GM19463 (cell line): ENCODE data around the gene RFT1.
"Not testable (repeated sequence)": the region's sequence is repeated elsewhere in the genome, so short reads cannot be mapped to it uniquely, and the experiment has no call there.

Source experiments
- ATAC-seq: cut with Tn5 transposase; IDR thresholded peaks from one replicate; pipeline ENCODE4 v1.9.1; 2021; ENCODE audit warnings: mild to moderate bottlenecking, moderate library complexity; ENCODE audit not compliant: unreplicated experiment

RFT1 gene

DNA sequence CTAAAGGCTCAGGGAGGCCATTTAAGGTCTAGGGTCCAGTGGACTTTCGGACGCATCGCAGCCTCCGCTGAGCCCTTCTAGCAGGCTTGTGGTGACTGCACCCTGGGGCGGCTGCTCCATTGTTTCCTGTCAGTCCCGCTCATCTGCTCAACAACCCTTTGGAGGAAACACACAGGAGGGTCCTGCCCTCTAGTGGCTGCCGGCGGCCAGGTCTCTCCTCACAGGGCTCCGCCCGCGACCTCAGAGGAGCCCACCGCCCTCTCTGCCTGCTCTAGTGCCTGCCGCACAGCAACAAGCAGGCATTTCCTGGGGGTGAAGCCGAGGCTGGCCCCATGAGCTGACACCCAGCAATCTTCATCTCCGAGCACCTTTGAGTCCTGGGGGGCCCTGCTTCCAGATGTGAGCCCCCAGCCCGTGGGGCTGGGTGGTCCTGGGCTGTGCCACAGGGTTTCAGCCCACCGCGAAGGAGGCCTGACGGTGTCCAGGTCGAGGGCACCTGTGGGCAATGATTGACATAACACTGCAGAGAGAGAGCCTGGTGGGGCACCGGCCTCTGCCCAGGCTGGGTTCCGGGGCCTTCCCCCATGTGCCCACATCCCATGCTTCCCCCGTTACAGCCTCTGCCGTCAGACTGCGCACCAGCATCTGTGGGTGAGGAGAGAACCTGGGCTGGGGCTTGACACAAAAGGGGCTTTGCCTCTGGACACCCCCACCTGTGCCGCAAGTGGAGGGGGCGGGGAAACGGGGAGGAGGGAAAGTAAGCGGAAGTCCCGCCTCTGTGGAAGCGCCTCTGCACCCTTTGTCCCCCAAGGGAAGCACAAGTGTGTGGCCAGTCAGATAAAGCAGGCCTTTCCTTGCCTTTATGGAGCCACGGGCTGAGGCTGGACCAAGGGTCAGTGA is 57.3 kb downstream of the RFT1 start:
- ATAC-seq, result peak; percentile 88

DNA sequence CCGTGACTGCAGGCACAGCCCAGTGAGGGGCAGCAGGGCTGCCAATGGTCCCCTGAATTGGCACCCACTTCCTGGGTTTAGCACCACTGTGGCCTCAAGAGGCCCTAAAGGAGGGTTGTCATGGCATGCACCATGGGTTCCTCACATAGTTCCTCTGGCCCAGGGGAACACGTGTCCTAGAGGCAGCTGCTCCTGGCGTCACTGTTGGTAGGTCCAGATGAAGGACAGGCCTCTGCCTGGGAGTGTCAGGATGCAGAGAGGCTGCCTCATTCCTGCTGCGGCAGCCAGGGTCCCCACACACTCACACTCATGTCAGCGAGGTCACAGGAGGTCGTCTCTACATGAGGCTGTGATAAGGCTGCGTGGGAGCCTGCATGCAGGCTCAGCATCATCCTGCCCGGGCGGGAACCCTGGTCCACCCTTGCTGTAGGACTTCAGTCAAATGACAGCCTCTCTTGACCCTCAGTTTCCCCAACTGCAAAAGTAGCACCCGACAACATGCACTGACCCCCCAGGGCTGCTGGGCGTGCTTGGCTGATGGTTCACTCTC is 58.3 kb downstream of the RFT1 start:
- no peak for ATAC-seq

DNA sequence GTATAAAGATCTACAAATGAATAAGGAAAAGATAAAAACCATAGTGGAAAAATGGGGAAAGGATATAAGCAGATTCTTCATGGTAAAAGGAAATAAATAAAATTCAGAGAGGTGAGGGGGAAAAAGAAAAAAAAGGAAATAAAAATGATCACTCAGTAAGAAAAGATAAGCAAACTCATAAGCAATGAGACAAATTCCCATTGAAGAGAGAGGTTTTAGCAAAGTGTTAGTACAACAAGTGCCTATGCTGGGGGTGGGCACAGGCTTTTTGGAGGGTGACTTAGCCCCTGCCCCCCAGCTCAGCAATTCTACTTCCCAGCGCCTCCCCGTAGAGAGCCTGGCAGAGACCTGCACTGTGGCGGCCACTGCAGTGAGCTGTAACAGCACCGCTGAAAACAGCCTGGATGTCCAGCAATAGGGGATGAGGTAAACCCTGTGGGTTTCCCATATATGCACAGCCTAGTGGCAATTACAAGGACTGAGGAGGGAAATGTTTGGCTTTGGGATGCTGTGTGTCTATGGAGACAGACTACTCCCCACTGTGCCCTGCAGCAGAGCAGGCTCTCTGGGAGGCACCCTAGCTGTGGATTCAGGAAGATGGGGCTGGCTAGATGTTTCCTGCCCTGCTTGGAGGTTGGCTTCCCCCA is 60.7 kb downstream of the RFT1 start:
- ATAC-seq, result no peak

DNA sequence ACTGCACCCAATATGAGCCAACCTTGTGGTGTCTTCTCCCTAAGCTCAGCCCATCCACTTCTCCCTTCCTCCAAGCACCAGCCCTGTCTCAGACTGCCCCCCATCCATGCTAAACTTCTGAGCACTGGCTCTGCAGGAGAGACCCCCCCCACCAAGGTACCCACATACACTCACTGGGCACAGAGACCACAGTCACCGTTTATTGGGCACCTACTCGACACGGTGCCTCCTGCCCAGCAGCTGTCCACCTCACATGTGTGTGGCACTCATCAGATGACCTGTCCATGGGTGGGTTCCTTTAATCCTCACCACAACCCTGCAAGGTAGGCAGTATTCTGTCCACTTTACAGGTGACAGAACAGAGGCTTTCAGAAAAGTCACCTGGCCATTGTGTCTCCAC is 62.1 kb downstream of the RFT1 start:
- ATAC-seq, result no peak

DNA sequence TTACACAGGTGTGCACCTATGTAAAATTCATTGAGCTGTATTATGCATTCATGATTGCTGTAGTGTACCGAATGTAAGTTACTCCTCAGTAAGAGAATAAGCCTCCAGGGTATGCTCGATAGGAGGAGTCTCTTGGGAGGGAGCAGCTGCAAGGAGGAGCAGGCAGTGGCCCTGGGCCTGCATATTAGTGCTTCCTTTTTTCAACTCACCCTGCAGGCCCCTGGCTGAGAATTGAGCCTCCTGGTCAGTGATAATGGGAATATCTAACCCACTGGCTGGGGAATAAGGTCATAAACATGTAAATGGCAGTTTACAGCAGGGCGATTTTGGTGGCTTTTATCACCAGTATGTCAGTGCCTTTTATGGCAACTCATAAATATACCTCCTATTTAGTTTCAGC is 62.7 kb downstream of the RFT1 start:
- ATAC-seq, result no peak

DNA sequence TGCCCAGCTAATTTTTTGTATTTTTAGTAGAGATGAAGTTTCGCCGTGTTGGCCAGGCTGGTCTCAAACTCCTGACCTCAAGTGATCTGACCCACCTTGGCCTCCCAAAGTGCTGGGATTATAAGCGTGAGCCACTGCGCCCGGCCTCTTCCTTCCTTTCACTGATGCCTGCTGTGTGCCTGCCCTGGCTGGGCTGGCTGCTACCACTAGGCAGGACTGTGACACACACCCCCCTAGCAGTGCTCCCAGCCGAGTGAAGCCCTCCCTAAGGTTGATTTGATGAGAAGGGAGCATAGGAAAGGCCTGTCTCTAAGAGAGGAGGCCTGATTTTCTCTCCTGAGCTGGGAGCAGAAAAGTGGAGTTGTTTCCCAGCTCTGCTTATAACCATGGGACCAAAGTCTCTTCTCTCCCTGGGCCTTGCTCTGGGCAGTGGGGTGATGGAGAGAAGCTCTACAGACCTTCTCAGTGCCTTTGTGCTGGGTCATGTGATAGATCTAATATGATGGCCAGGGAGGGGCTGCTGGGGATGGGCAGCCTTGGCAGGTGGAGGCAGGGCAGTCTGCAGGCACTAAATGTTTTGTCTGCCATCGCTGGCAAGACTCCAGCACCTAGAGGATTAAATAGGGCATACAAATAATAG is 64.3 kb downstream of the RFT1 start:
- no peak for ATAC-seq

DNA sequence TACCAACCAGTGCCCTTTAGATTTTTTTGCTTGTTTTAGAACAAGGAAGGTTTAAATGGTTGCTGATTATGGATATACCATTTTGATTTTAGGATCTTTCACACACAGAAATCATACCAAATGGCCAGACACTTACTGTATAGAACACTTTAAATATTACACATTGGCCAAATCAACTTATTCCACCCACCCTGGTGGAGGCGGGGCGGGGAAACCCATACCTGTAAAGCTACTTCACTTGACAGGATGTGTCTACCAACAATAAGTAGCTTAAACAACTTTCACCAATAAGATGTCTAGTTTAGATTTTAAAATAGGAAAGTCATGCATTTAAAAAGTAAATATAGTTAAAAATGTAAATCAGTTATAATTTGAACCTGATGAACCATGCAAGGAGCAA is 67.3 kb downstream of the RFT1 start:
- ATAC-seq, result no peak

DNA sequence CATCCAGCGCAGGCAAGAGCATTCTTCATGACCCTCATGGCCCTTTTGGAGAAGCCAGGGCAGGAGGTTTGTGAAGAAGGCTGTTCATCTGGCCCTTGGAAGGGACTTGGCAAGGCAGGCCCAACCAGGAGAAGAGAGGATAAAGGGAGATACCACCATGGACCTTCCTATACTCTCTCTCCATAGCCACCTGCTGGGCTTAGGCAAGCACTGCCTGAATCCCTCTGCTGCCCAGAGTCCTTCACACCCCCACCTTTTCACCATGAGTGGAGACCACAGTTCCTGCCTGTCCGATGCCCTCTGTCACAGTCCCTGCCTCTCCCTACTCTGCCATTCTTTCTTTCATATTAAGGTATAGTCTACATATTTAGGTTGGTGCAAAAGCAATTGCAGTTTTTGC is 73.8 kb downstream of the RFT1 start:
- ATAC-seq, result no peak

DNA sequence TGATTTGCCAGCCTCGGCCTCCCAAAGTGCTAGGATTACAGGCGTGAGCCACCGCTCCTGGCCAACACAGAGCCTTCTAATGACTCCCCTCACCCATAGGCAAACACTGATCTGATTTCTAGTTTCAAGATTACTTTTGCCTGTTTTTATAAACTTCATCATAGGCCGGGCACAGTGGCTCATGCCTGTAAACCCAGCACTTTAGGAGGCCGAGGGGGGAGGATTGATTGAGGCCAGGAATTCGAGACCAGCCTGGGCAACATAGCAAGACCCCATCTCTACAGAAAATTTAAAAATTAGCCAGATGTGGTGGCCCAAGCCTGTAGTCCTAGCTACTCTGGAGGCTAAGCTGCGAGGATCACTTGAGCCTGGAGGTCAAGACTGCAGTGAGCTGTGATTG is 76.0 kb downstream of the RFT1 start:
- ATAC-seq, result not testable (repeated sequence)

DNA sequence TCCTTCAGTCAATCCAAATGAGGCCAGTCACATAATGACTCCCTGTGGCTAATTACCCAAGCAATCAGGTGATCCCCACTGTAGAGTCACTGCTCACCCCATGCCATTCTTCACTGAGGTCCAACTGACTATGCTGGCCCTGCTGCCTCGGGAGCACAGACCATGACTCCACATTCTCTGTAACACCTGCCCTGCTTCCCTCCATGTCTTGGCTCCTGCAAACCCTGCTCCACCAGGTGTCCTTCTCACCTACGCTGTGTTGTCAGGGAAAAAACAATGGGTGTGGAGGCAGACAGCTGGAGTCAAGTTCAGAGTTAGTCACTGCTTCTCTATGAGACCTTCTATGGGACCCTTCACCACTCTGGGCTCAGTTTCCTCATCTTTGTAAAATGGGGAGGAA is 78.3 kb downstream of the RFT1 start:
- no peak for ATAC-seq

DNA sequence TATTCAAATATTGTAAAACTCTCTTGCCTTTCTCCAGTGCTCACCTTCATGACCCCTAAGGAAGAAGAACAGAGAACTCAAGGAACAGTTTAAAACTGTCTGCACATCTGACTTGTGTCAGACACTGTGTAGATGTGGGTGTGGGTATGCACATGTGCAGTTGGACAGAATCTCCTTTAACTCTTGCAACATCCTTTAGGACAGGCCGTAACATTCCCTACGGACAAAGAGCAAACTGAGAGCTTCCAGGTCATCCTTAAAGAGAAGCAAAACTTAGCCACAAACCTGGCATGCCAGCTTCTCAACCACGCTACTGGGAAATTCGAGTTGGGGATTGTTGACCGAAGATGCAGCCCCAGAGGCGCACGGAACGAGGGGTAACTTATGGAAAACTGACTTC is 80.2 kb downstream of the RFT1 start:
- no peak for ATAC-seq

DNA sequence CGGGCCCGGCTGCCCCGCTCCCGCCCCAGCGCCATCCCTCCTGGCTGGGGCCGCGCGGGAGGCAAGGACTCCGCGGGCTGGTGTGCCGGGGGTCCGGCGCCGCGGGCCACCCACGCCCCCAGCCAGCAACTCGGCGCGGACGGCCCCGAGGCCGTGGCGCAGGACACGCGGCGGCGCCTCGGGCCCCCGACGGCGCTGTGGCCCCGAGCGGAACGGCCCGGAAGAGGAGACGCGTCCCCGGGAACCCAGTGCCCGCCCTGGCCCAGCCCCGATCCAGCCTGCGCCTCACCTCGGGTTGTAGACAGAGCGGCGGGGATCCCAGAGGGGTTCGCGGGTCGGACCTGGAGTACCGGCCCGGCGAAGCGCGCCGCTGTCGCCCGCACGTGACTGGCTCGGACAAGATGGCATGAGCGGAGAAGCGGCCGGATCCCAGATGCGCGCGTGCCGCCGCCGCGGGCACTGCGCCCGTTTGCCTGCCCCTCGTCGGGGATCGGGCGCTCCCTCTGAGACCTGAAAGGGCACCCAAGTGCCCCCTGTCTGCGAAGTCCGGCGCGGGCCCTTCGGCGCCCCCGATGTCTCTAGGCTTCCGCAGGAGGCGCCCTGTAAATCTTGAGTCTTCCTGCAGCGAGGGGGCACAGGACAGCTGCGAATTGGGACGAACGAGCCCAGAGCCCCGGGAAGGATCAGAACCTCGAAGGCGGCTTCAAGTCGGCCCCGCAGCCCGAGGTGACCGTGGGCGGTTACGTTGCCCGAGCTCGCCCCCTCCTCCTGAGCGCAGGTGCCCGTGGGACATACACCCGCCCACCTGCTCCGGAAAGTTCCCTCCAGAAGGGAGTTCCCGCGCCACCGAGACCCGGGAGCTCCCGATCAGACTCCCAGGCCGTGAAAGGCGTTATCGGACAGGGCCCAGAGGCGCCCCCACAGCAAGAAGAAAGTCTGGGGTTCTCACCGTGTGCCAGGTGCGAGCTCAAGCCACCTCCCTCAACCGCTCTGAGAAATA is 83.8 kb downstream of the RFT1 start:
- peak; percentile 28 for ATAC-seq

DNA sequence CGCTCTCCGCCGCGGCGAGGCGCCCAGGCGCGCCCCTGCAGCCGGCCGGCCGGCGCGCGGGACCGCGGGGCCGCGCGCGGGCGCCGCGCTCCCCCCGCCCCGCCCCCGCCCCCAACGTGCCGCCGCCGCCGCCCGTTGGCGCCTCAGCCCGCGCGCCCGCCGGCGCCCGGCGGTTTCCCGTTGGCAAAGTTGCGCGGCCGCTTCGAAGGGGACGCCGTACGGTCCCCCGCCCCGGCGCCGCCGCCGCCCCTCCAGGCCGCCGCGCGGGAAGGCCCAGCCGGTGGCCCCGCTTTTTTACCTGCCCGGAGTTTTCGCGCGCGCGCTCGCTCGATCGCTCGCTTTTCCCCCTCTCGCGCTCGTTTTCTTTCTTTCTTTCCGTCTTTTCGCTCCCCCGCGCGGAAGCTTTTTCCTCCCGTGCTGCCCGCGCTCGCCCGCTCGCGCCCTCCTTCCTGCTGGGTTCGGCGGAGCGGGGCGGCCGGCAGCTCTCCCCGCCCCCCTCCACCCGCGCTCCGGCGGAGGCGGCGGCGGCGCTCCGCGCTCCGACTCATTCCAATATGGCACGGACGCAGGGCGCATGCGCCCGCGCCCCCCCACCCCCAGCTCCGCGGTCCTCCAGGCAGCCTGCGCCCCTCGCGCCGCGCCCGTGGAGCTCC is 84.6 kb downstream of the RFT1 start, which contains the start of gene SFMBT1:
TSS of gene SFMBT1 (minus strand) at position 556 of the 653 bp plus-strand sequence. CDS start 76,945 bp downstream, outside the sequence.
- ATAC-seq, result peak; percentile 47

DNA sequence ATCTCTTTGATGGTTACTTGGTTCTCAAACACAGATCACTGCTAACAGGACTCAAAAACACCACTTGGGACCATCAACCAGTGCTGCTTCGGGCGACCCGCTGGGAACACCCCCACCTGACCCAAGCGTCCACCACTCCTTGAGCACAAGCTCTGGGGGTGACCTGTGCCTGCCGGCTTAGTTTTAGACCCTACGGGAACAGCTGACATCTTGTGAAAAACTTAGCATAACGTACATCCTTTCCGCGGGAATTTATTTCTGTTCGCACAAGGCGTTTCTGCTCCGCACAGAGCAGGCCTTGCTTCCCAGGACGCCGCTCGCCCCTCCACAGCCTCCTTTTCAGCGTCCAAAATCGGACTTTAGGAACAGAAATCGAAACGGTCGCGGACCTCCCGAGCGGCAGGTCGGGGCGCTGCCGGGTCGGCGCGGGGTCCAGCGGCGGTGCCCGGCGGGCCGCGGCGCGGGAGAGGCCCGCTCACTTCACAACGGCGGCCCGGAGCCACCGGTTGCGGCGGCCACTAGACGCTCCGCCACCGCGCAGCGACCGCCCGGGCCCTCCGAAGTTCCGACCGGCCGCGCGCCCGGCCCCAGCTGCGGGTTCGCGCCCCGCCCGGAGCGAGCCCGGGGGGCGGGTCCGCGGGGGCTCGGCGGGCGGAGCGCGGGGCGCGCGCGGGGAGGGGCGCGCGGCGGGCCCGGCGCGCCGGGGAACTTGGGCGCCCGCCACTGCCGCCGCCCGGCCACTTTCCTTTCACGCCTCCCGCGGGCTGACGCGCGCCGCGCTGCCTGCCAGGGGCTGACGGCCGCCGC is 85.3 kb downstream of the RFT1 start:
- ATAC-seq, result no peak

DNA sequence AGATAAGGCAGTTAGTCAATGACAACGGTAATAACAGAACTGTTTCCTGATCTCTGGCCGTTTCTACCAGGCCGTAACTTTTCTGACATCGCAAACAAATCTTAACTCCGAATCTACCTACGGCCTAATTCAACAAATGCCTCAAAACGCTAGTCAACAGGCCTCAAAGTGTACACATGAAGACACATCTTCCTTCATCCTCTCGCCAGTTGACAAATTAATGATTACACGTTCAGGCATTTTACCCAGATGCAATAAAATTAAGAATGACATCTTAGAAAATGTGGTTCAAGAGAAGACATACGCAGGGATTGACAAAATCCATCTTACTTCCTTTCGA is 85.9 kb downstream of the RFT1 start:
- no peak for ATAC-seq

DNA sequence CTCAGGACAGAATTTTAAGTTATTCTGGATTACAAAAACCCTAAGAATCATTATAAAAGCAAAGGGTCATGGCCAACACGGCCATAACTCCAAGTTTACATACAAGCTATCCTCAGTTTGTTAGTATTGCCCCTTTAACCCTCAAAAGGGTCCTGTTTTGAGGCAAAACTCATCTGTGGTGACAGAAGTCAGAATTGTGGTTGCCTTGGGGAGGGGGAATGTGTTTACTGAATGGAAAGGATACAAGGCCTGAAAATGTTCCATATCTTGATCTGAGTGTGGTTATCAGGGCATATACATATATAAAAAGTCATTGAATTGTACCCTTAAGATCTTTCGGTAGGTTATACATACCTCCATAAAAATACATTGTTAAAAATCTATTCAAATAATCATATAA is 86.5 kb downstream of the RFT1 start:
- no peak for ATAC-seq

DNA sequence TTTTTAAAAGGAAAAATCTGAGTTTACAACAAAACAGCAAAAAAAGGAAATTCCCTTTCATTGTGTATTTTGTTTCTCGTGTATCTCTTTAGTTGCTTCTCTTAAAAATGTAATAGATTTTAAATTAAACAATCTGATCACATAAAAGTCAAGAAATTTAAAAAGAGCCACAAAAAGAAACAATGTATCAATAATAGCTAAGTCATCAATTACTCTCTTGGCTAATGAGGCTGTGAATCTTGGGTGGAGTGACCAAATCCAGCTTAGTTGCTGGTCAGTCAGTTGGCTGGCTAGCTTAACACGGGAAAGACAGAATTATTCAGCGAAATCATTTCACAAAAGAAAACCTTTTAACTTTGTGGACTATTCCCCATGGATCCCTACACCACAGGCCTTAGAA is 87.6 kb downstream of the RFT1 start:
- ATAC-seq, result no peak

DNA sequence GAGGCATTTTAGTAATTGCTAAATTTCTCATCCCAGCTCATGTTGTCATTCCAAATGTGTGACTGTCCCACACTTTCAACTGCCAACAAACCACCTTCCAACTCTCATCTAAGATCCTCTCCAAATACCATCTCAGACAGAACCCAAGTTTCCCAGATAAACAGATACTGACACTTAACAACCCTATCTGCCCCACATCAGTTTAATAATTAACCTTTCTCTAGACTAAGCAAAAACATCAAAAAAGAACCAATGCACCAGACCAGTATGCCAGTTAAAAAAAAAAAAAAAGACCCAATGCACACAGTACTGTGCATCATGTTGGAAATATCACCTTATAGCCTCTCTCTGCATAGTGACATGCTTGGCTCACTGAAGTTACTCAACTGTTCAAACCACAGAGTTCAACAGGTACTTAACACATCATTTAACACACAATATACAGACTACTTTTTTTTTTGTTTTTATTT is 89.8 kb downstream of the RFT1 start:
- ATAC-seq, result no peak

DNA sequence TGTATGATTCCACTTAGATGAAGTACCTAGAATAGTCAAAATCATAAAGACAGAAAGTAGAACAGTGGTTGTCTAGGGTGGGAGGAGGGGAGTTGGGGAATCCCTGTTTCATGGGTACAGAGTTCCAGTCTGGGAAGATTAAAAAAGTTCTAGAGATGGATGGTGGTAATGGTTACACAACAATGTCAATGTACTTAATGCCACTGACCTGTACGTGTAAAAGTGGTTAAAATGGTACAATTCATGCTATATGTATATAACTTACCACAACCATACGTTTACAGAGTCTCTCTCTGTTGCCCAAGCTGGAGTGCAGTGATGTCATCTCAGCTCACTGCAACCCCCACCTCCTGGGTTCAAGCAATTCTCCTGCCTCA is 90.9 kb downstream of the RFT1 start:
- ATAC-seq, result no peak
